Dermis microvascular lymphatic vessel endothelial cell (primary cell): ENCODE measurements around the gene EZH2. TPM values are rescaled to one million over a fixed set of nuclear protein-coding genes. Genes with fewer than 3 reads are reported as not detected.

Experiments used
- DNase-seq, 2 donors: peaks; one replicate each; pipeline versions ENCODE4 v3.0.0 to v3.0.0-alpha.2; 2010; ENCODE audit warnings: low read depth in 2 of 2
- total RNA-seq: library from RNA; depleted of rRNA; stranded (reverse); fragments of >200 nt; gene quantifications from 2 replicates; pipeline ENCODE4 v1.2.1, GENCODE V29; 2014

Gene EZH2
- total RNA-seq, 1 donor from 2014 or later, result 11.8 TPM

DNA sequence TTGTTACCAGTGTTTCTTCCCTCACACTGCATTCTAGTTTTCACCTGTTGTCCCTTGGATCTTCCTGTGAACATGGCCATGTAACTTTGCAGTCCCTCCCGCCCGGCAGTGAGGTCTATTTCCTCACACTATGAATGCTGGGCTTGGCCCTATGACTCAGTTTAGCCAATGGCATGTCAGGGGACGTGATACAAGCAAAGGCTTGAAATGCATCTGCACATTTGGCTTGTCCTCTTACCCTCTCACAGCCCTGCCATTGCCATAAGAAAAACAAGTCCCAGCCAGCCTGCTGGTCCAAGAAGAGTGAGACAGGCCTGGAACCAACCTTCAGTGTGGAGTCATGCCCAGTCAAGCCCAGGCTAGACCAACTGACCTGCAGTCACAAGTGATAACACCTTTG, 17.1 kb upstream of the EZH2 start:
- no peak for DNase-seq

DNA sequence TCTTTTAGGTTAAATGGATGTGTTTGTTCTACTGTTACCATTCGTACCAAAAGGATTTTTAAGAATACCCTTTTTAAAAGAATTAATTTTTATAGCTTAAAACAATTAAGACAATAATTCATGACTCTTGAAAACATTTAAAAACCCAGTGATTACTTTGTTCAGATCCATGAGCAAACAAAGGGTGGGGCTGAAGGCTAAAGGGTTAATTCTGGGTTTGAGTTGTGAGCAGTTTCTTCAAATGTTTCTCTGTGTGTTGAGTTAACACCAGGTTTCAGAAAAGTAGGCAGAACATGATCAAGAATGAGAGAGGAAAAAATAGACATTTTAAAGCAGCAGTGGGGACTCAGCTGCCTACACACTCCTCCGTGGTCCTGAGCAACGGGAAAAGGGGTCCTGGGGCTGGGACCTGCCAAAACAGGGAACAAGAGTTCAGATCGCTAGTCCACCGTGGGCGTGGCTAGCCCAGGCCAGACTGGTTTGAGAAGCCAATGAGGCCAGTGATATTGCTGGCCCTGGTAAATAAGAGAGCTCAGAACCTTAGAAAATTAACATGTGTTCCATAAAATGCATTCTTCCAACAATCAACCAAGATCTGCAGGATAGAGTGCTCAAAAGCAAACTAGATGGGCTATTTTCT, 14.9 kb upstream of the EZH2 start:
- DNase-seq, result no peak

DNA sequence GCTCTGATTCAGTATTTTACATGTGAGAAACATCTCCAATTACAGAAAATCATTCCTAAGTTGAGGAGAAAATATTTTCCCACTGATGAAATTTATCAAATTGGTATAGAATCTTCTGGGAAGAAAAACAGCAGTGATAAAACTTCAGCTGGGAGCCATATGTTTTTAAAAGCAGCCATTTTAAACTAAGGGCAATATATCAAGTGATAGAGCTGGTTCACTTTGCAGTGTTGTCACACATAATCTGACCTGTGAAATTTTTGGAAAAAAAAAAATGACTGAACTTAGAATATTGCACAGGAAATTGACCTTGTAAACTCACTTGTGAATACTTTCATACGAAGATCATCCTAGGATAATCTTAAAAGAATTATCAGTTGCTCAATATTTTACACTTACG, 10.5 kb upstream of the EZH2 start:
- DNase-seq, result no peak

DNA sequence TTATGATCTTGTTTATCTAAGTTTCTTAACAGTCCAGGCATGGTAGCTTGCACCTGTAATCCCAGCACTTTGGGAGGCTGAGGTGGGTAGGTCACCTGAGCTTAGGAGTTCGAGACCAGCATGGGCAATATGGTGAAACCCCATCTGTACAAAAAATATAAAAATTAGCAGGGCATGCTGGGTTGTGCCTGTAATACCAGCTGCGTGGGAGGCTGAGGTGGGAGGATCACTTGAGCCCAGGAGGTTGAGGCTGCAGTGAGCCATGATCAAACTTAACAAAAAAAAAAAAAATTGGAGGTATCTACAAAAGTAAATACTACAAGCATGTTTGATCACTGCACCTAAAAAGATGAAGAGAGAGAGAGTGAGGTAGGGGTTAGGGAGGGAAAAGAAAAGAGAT, 9.0 kb upstream of the EZH2 start:
- no peak for DNase-seq

DNA sequence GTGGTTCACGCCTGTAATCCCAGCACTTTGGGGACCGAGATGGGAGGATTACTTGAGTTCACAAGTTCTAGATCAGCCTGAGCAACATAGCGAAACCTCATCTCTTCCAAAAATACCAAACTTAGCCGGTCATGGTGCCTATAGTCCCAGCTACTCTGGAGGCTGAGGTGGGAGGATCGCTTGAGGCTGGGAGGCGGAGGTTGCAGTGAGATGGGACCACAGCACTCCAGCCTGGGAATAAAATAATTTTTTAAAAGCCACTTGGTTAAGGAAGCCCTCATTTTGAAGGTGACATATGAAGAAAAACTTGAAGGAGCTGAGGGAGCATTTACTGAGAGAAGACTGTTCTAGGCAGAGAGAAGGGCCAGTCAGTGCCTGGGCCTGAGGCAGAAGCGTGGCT, 4.2 kb upstream of the EZH2 start:
- DNase-seq, result no peak

DNA sequence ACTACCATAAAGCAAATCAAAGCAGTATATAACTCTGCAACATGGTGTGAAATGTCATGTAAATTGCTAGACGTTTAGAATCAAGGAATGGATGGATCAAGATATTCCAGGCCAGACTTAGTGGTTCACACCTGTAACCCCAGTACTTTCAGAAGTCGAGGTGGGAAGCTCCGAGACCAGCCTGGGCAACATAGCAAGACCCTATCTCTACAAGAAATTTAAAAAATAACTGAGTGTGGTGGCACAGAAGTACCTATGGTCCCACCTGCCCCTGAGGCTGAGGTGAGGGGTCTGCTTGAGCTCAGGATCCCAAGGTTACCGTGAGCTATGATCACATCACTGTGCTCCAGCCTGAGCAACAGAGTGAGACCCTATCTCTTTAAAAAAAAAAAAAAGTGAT, 2.8 kb upstream of the EZH2 start:
- DNase-seq, result no peak

DNA sequence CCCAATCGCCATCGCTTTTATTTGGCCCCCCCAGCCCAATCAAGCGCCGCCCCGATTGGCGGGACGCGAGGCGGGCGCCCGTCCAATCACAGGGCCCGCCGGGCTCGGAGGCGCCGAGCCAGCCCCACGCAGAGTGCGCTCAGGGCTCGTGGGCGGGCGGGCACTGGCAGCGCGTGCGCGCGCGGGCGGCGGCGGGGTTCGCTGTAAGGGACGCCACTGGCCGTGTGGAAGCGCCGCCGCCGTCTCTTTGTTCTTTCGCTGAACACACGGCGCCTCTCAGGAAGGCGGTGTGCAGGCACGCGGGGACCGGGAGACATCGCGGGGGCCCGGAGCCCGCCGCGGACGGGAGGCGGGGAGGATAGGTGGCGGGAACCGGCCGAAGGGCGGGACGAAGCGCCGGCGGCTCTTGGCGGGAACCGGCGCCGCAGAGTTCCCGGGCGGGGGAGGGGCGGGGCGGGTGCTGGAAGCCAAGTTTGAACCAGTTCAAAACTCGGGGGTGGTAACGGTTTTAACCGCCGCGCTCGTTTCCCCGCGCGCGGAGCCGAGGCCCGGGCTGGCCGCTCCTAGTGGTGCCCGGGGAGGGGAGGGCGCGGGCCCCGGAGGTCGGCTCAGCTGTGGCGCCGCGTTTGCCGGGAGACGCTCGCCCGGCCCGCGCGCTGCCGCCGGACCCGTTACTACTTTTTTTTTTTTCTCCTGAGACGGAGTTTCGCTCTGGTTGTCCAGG, 370 bp upstream of the EZH2 start:
- DNase-seq, result peak; percentile 76 to 95

DNA sequence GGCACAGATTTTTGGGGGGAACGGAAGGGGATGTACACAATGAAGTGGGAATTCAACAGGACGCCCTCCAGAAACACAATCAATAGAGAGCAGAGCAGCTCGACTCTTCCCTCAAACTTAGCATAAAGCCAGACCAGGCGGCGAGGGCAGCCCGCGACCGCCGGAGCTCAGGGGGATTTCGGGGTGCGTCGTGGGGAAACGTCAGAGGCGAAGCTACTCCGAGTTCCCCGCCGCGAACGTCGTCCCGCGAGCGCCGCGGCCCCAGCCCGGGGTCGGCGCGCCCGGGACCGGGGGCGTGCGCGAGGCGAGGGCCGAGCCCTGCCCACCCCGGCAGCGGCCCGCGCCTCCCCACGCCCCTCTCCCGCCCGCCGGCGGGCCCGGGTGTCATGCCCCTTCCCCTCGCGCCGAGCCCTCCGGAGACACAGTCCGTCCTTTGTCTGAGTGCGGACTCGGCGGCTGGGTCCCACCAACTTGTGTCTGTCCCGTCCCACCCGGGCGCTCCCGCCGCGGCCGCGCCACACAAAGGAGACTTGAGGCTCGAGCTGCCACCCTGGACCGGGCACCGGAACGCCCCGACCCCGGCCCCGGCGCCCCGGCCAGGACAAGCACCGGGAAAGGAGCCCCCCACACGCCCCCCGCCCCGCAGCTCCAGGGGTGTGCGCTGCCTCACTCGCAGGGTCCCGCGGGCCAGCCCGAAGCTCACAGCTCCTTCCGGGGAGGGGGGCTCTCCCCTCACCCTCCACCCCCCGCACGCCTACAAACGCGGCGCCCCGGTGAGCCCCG, 634 bp downstream of the EZH2 start:
- peak in 1 of 2 donors; percentile 30 for DNase-seq

DNA sequence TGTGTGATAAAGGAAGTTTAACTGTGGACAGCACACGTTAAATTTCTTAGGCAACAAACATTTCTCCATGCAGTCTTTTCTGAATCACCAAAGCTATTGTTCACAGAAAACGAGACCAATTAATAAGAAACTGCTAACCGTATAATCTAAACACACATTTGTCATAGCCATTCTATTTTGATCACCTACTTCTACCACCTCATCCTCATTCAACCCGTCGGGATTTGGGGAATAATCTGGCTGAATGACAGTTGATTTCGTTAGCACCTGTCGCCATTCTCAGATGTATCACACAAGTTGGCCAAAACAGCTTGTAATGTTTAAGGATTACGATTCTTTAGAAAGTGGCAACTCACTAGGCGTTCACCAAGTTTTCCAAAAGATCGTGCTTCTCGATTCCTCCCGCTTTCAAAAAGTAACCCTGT, 1.2 kb downstream of the EZH2 start:
- peak in 1 of 2 donors; percentile 18 for DNase-seq

DNA sequence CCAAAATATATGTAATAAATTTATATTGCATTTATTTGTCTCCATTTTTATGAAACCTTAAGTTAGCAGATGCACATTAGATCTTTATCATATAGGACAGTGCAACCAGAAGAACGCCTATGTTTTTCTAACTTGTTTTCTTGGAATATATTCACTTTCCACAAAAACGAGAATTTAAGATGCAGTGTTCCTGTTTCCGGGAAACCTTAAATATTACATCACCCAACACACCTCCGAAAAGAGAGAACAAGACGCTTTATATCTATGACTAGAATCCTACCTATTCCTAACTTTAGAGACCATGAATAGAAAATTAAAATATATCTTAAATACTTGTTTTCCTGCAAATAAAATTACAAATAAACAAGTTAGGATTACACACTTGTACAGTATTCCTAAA, 1.9 kb downstream of the EZH2 start:
- no peak for DNase-seq

DNA sequence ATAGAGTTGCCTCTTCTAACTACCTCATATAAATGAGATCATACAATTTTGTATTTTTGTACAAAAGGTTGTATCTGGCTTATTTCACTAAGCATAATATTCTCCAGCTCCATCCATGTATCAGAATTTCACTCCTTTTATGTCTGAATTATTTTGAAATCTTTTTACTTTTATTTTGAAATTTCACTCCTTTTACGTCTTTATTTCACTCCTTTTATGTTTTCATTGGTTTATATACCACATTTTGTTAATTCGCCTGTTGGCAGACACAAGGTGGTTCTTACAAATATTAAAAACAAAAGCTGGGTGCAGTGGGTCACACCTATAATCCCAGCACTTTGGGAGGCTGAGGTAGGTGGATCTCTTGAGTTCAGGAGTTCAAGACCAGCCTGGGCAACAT, 5.8 kb downstream of the EZH2 start:
- DNase-seq, result no peak

DNA sequence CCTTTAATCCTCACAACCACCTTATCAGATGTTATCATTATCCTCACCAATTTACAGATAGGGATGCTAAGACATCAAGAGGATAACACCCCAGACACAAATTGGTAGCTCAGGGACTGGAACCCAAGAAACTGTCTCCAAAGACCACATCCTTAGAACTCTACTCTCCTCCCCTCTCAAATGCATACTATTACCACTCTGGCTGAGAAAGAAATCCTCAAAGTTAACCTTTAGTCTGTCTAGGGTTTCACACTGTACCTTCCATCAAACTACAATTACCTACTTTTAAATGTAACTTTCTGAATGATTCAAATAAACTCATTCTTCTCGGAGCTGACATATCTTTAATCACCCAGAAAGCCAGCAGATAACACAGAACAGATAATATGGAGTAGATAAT, 6.6 kb downstream of the EZH2 start:
- no peak for DNase-seq

DNA sequence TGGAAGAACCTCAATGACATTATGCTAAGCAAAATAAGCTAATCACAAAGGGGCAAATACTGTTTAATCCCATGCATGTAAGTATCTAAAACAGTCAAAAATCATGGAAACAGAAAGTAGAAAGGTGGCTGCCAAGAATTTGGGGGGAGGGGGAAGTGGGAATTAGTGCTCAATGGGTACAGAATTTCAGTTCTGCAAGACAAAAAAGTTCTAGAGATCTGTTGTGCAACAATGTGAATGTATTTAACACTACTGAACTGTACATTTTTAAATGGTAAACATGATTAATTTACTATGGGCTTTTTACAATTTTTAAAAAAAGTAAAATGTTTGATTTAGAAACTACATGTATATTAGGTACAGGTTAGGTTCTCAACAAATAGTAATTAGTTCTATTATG, 11.9 kb downstream of the EZH2 start:
- DNase-seq, result no peak

DNA sequence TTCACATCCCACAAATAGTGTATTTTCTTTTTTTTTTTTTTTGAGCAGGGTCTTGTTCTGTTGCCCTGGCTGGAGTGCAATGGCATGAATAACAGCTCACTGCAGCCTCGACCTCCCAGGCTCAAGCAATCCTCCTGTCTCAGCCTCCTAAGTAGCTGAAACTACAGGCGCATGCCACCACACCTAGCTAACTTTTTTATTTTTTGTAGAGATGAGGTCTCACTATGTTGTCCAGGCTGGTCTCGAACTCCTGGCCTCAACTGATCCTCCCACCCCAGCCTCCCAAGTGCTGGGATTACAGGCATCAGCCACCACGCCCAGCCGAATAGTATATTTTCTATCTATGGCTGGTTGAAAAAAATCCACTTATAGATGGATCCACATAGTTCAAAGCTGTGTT, 12.5 kb downstream of the EZH2 start:
- DNase-seq, result no peak

DNA sequence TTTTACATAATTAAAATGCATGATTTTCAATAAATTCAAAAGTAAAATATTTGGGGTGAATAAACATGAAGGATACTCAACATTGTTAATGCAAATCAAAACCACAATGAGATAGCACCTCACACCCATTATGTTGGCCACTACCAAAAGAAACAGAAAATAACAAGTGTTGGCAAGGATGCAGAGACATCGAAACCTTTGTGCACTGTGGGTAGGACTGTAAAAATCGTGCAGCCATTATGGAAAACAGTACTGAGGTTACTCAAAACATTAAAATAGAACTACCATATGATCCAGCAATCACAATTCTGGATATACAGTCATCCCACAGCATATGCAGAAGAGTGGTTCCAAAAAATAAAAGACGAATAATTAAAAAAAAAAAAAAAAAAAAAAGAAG, 13.1 kb downstream of the EZH2 start:
- no peak for DNase-seq

DNA sequence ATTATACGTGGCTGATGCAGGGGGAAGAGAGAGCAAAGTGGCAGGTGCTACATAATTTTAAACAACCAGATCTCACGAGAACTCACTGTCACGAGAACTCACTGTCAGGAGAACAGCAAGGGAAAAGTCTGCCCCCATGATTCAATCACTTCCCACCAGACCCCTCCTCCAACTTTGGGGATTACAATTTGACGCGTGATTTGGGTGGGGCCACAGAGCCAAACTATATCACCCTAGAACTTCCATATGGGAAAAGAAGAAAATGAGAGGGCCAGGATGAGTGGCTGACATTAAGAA, 15.8 kb downstream of the EZH2 start:
- DNase-seq, result no peak

DNA sequence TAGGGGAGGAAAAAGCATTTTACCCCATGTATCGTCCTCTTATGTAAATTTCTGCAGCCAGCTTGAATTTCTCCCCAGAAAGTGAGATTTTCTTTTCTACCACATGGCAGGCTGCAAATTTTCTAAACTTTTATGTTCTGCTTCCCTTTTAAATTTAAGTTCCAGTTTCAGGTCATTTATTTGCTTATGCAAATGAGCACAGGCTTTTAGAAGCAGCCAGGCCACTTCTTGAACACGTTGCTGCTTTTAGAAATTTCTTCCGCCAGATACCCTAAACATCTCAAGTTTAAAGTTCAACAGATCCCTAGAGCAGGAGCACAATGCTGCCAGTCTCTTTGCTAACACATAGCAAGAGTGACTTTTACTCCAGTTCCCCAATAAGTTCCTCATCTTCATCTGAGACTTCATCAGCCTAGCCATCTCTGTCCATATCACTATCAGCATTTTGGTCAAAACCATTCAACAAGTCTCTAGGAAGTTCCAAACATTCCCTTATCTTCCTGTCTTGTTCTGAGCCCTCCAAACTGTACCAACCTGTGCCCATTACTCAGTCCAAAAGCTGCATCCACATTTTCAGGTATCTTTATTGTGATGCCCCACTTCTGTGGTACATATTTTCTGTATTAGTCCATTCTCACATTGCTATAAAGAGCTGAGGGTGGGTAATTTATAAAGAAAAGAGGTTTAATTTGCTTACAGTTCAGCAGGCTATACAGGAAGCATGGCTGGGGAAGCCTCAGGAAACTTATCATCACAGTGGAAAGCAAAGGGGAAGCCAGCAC, 16.3 kb downstream of the EZH2 start:
- no peak for DNase-seq

DNA sequence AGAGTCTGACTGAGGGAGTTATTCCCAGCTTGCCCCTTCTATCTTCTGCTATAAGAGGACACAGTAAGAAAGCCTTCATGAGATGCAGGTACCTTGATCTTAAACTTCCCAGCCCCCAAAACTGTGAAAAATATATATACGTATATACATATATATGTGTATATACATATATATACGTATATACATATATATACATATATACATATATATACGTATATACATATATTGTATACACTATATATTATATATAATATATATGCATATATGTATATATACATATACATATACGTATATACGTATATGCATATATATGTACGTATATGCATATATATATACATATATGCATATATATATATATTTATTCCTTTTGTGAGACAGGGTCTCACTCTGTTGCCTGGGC, 17.7 kb downstream of the EZH2 start:
- DNase-seq, result no peak

DNA sequence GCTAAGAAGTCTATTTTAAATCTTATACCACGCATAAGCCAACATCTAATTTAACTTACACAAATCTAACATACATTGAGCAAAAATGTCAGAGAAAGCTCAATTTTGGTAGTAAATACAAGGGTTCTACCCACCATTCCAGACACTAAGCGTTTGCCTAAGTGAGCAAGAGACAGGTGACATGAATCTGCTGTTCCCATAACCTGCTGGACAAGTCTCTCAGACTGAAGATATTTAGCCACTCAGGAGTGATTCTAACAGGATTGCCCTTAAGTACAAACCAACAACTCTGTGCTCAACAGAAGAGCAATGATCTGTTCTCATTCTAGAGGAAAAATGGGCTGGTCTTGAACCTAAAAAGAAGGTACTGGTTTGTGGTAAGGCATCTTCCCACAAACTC, 18.8 kb downstream of the EZH2 start:
- DNase-seq, result no peak

DNA sequence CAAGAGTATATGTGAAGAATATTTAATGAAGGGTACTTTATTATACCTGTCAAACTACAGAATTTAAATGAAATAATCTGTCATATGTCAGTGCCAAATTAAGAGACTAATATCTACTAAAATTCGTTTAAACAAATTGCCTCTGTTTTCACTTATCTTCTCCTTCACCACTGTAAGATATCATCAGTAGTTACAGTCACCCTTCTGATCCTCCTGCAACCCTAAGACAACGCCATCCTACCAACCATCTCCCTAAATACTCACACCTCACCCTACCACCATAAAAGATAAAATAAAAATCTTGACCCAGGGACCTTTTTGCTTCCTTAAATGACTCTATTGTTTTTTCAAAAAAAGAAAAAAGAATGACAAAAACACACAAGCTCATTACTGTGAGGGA, 20.8 kb downstream of the EZH2 start:
- no peak for DNase-seq

DNA sequence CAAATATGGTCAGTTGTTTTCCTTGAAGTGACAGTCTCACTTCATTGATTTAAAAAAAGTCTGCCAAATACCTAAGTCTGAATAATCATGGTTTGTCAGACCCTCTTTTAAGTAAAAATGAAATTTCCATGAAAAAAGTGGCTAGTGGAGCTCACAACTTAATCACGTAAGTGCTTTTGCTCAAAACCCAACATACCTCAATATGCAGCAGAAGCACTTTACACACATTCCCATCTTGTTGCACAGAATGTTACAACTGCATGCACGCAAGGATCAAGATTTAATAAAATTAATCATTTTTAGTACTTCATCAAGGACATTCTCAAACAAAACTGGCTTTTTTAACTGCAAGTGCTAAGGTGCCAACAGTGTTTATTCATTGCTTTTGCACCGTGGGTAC, 21.6 kb downstream of the EZH2 start:
- no peak for DNase-seq

DNA sequence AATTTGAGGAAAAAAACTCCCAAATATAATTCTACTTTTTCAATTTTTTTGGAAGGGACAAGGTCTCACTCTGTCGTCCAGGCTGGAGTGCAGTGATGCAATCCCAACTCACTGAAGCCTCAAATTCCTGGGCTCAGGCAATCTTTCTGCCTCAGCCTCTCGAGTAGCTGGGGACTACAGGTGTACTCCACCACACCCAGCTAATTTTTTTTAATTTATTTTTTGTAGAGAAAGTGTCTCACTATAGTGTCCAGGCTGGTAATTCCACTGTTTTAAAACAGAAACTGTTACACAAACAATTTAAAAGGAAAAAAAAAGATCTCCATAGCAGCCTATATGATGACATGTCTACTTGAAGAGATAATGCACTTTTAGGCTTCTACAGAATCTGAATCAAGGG, 25.6 kb downstream of the EZH2 start:
- DNase-seq, result no peak
